Prostate gland (tissue), 2 donors: ENCODE data around the gene DERL2.

Experiments used
- POLR2A ChIP-seq: fragments of 450-650 bp; IDR thresholded peaks from one replicate; pipeline ENCODE4 v1.6.1; 2016; ENCODE audit warnings: antibody characterized with exemption, mild to moderate bottlenecking
- POLR2AphosphoS5 ChIP-seq: sonication (generic); formaldehyde crosslinking; IDR thresholded peaks from one replicate; pipeline ENCODE4 v1.6.1; 2017; ENCODE audit warnings: antibody characterized with exemption
- TF ChIP-seq, protein P1 (sequence below), 4 experiments: fragments of 200-600 bp in 2 of 4; fragments of 450-650 bp in 2 of 4; sonication (generic) in 2 of 4; IDR thresholded peaks; 1 replicate in 3 of 4; 2 replicates in 1 of 4; pipeline ENCODE4 v1.5.1; 2016 to 2019; ENCODE audit warnings: antibody characterized with exemption in 4 of 4, mild to moderate bottlenecking in 2 of 4, moderate library complexity in 2 of 4

DNA sequence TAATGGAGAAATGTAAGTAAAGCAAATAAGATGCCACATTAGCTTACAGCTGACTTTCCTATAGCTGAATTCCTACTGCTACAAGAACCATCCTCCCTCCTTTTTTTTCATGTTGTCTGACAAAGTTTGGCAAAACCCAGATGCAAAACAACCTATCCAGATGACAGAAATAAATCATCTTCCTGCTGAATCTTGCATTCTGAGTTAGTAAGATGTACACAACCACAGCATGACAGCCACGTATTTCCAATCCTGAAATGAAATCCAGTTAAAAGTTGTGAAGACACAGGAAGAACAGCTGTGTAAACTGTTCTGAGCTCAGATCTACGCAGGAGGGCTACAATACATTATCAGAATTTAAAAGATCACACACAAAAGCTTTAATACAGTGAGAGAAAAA, 12.1 kb downstream of the DERL2 start:
- TF ChIP-seq POLR2A (no peak), POLR2AphosphoS5 (no peak)
- TF ChIP-seq, protein P1, sequence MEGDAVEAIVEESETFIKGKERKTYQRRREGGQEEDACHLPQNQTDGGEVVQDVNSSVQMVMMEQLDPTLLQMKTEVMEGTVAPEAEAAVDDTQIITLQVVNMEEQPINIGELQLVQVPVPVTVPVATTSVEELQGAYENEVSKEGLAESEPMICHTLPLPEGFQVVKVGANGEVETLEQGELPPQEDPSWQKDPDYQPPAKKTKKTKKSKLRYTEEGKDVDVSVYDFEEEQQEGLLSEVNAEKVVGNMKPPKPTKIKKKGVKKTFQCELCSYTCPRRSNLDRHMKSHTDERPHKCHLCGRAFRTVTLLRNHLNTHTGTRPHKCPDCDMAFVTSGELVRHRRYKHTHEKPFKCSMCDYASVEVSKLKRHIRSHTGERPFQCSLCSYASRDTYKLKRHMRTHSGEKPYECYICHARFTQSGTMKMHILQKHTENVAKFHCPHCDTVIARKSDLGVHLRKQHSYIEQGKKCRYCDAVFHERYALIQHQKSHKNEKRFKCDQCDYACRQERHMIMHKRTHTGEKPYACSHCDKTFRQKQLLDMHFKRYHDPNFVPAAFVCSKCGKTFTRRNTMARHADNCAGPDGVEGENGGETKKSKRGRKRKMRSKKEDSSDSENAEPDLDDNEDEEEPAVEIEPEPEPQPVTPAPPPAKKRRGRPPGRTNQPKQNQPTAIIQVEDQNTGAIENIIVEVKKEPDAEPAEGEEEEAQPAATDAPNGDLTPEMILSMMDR (IDR thresholded peaks at IDR 0.05) = no peak
